GM06990 (cell line): ENCODE results near the gene LRRN2.

Source experiments
- DNase-seq: peaks from one replicate; pipeline ENCODE4 v3.0.0-alpha.2; 2011; ENCODE audit not compliant: insufficient read length; ENCODE audit errors: extremely low read depth
- H3K27me3 ChIP-seq: replicated peaks from 2 replicates; pipeline ENCODE4 v1.6.0; 2011; ENCODE audit warnings: low read length; ENCODE audit not compliant: control insufficient read depth, insufficient read depth
- H3K36me3 ChIP-seq: 2 replicates; pipeline ENCODE4 v1.5.1; 2011; ENCODE audit warnings: low read length; ENCODE audit not compliant: control insufficient read depth, insufficient read depth
- H3K4me3 ChIP-seq: replicated peaks from 2 replicates; pipeline ENCODE4 v1.5.1; 2011; ENCODE audit warnings: low read depth, mild to moderate bottlenecking, control low read depth, low read length
- CTCF ChIP-seq: IDR thresholded peaks from 2 replicates; pipeline ENCODE4 v1.5.1; 2011; ENCODE audit warnings: low read length, control low read depth, mild to moderate bottlenecking, inconsistent platforms; ENCODE audit not compliant: insufficient read depth, poor library complexity, severe bottlenecking

LRRN2 gene

GRCh38 chr1:204705493-204705811, 19.9 kb upstream of the LRRN2 start:
- TF ChIP-seq CTCF: no peak
- Histone ChIP-seq H3K36me3 (no peaks in the 10 kb centered on the region), H3K27me3 (peaks cover 2% of the 10 kb centered on the region; the same call in 1 of the 2 replicates), H3K4me3 (no peak overlapping the region)
- DNase-seq: no peak

GRCh38 chr1:204704794-204705492, 19.4 kb upstream of the LRRN2 start:
- H3K4me3 ChIP-seq: no peak overlapping the region
- no peak for DNase-seq
- peaks cover 2% of the 10 kb centered on the region; the same call in 1 of the 2 replicates for H3K27me3 ChIP-seq
- no peaks in the 10 kb centered on the region for H3K36me3 ChIP-seq
- no peak for TF ChIP-seq CTCF

- TF ChIP-seq CTCF: no peak
- no peak overlapping the region for H3K4me3 ChIP-seq
- no peaks in the 10 kb centered on the region for H3K36me3 ChIP-seq
- peaks cover 2% of the 10 kb centered on the region; the same call in 1 of the 2 replicates for H3K27me3 ChIP-seq
- DNase-seq: no peak
These were observed 18.5 kb upstream of the LRRN2 start for GRCh38 chr1:204703826-204704612.

GRCh38 chr1:204703268-204703664, 17.7 kb upstream of the LRRN2 start:
- DNase-seq: no peak
- peaks cover 2% of the 10 kb centered on the region; the same call in 1 of the 2 replicates for H3K27me3 ChIP-seq
- H3K4me3 ChIP-seq: no peak overlapping the region
- TF ChIP-seq CTCF: no peak
- H3K36me3 ChIP-seq: no peaks in the 10 kb centered on the region

- DNase-seq: no peak
- no peaks in the 10 kb centered on the region for H3K36me3 ChIP-seq
- H3K27me3 ChIP-seq: peaks cover 2% of the 10 kb centered on the region; the same call in 1 of the 2 replicates
- no peak overlapping the region for H3K4me3 ChIP-seq
- no peak for TF ChIP-seq CTCF
These were observed 17.2 kb upstream of the LRRN2 start for GRCh38 chr1:204702552-204703267.
